GM18505 (cell line): ENCODE measurements around the gene PCDH19.
A peak's percentile ranks its signal among the peaks of the same experiment; 100 is the strongest.
"Not testable (repeated sequence)": the region's sequence is repeated elsewhere in the genome, so short reads cannot be mapped to it uniquely, and the experiment has no call there.

Experiments used
- ATAC-seq: cut with Tn5 transposase; IDR thresholded peaks from one replicate; pipeline ENCODE4 v1.9.1; 2021; ENCODE audit not compliant: unreplicated experiment
- POLR2A ChIP-seq: IDR thresholded peaks from 4 replicates; pipeline ENCODE4 v1.6.1; 2011; ENCODE audit warnings: borderline replicate concordance; ENCODE audit not compliant: insufficient read depth, insufficient read length; ENCODE audit errors: extremely low read depth

Gene PCDH19, protein sequence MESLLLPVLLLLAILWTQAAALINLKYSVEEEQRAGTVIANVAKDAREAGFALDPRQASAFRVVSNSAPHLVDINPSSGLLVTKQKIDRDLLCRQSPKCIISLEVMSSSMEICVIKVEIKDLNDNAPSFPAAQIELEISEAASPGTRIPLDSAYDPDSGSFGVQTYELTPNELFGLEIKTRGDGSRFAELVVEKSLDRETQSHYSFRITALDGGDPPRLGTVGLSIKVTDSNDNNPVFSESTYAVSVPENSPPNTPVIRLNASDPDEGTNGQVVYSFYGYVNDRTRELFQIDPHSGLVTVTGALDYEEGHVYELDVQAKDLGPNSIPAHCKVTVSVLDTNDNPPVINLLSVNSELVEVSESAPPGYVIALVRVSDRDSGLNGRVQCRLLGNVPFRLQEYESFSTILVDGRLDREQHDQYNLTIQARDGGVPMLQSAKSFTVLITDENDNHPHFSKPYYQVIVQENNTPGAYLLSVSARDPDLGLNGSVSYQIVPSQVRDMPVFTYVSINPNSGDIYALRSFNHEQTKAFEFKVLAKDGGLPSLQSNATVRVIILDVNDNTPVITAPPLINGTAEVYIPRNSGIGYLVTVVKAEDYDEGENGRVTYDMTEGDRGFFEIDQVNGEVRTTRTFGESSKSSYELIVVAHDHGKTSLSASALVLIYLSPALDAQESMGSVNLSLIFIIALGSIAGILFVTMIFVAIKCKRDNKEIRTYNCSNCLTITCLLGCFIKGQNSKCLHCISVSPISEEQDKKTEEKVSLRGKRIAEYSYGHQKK (N-terminal part only)

DNA sequence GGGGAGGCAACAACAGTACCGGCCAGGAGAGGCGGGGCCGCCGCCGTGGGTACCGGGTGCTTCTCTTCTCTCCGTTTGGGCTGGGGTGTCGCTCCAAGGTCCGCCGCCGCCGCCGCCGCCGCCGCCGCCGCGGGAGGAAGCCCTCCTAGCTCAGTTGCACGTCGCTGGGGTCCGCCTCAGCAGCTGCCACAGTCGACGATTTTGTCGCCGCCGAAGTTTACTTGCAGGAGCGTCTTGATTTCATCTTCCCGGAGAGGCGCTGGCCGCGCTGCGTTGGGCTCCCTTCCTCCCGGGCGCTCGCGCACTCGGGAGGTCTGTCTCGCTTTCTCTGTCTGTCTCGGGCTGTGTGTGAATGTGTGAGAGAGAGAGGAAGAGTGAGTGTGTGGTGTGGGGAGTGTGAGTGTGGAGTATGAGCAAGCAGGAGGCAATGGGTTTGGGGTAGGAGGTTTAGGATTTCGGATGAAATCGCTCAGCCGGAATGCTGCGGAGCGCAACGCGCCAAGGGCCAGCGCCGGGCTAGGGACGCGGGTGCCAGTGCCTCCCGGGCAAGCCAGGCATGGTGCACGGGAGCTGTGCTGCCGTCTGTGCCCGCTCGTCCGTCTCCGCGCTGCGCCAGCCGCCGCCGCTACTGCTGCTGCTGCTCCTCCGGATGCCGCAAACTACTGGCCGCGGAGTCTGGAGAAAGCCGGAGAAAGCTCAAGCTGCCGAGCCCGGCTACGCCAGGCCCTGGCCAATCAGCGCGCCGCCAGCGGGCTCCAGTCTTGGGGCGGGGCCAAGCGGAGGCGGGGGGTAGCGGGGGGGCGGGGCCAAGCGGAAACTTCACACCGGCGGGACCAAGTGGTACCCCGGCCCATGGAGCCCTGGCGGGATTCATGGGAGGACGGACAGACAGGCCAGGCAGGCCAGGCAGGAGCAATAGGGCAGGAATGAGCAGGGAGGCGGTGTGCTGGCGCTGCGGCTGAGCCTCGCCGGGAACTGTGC, at the start of gene PCDH19:
PCDH19 (minus strand) TSS at position 664 of the 981 bp plus-strand sequence. CDS start 1,676 bp downstream, outside the sequence.
- peak; percentile 54 for ATAC-seq
- TF ChIP-seq POLR2A = no peak

DNA sequence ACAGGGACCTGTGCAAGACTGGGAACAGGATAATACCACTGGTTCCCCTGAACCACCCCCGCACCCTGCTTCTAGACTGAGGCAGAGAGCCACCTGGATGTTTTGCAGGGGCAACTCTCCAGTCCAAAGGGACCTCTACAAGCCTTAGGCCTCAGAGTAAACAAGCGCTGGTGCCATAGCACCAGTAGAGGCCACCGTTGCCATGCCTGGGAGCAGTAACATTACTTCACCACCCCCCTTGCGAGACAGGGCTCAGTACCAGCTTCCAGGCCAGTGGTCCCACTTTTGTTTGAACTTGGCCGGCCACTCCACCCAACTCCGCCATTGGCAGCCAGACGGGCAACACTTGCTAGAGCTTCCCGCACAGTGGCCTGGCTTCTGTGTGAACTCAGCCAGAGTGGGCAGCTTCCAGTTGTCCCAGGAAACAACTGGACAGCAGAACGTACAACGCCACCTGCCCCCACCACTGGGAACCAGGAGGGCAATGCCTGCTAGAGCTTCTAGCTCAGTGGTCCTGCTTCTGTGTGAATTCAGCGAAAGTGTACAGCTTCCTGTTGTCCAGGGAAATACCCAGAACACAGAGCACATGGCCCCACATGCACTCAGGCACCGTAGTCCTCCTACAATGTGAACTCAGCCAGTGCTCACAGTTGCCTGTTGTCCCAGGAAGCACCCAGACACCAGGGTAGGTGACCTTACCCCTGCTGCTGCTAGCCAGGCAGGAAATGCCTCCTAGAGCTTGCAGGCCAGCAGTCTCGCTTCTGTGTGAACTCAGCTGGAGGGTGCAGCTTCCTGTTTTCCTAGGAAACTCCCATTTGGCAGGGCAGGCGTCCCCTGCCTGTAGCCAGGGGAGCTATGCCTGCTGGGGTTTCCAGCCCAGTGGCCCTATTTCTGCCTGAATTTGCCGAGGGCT, 39.9 kb upstream of the PCDH19 start:
- ATAC-seq = no peak
- TF ChIP-seq POLR2A = no peak

DNA sequence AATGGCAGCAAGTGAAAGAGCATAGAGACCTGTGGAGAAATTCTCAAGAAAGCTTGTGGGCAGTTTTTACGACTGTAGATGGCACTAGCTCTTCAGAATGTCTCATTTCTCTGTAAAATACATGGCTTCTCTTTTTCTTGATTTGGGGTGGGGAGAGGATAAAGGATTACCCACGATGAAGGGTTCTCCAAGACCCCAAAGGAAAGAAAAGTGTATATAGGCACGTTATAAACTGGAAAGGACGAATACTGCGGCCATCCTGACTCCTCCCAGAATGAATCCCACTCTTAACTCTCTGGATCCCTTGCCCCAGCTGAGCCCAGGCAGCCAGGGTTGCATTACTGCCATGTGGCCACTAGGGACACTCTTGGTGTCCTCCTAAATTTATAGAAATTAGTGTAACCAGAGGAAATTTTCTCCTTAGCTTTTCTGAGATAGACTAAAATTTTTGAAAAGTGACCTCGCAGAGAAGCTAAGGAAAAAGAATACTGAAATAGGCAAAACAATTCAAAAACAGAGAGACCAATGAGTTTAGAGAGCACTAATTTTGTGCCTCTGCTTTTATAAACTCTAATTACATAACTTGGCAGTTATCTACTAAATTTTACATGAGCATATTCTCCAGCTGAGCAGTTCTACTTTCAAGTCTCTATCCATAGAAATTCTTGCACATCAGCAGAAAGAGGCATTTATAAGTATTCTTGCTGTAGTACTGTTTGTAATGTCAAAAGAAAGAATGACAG, 37.8 kb upstream of the PCDH19 start:
- peak; percentile 81 for ATAC-seq
- no peak for TF ChIP-seq POLR2A

DNA sequence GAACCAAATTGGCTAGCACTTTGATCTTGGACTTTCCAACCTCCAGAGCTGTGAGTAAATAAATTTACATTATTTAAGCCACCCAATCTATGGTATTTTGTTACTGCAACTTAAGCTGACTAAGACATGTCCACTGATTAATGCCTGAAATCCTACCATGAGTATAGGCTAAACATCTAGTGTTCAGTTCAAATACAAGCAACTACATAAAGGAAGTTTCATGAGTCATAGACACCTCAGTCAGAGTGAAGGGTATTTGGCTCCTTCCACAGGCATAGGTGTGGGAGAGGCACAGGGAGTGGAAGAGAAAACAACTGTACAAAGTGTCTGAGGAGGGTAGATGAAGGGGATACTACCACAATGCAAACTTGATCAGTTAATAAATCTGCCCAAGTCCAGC, 35.5 kb upstream of the PCDH19 start:
- TF ChIP-seq POLR2A = no peak
- no peak for ATAC-seq

DNA sequence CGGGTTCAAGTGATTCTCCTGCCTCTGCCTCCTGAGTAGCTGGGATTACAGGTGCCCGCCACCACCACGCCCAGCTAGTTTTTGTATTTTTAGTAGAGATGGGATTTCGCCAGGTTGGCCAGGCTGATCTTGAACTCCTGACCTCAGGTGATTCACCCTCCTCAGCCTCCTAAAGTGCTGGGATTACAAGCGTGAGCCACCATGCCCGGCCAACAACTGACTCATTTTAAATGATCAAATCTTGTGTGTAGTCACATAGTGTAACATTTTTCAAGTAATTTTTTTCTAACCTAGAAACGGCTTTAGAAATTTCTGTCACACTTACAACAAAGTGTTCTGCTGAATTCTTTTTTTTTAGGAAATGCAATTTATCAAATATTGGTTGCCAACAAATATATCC, 31.2 kb upstream of the PCDH19 start:
- ATAC-seq = not testable (repeated sequence)

DNA sequence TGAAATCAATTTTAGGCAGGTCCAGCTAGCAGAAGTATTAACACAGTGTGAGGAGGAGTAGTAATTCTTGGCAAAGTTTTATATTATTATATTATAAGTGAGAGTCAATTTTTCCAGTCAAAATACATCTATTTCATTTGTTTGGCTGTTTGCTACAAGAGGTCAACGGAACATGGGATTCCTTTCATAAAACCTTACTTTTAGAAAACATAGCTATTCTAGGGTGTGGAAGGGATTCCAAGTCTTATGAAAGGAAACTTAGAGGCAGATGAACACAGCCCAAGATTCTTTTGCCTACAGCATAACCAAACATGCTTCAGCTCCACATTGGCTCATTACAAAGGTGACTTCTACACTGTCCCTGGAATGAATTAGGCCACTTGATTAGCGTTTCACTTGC, 29.9 kb upstream of the PCDH19 start:
- TF ChIP-seq POLR2A = no peak
- no peak for ATAC-seq

DNA sequence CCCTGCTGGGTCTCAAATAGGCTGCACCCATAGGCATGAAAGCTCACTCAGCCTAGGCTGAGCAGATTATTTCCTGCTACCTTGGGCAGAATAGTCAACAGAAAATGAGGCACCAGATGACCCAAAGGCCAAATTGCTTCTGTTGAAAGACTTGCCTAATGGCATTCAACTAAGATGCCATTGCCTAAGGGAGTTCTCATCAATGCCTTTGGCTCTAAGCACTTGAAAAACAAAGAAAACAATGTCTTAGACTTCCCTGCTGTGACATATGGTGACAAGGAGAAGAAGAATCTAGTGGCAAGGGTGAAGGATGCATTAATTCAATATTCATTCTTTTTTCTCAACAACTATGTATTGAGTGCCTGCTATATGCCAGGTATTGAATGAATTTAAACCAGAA, 25.7 kb upstream of the PCDH19 start:
- no peak for TF ChIP-seq POLR2A
- ATAC-seq = no peak

DNA sequence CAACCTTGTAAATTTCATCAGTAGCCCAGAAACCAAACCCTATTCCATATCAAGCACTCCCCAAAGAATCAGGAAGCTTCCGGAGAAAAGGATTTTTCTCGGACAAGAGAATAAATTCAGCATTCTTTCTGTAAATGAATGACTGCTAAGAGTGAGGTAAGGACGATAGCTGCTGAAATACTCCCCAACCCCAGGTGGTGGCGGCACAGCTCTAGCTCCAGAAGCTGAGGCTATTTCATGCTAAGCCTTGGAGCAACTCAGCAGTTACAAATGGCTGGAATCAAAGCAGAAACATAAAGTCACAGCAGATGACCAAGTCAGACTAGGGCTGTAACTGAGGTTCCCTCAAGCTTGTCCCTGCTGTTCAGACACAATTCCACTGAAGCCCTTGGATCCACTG, 13.9 kb upstream of the PCDH19 start:
- TF ChIP-seq POLR2A = no peak
- no peak for ATAC-seq

DNA sequence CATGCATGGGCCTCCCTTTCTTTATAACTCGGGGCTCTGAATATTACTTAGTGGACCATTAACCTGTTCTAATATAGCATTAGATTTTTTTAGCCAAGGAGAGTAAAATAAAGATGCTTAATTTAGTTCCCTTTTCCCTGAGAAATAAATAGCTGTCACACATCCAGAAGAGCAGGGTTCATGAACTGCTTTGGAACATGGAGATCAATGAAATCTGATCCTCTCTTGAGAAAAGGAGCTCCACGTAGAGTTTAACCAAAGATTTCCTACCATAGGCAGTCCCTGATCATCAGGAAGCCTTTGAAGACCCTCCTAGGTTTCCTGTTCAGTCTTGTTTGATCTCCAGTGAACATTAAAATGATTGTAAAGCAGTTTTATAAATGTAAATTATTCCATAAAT, 8.5 kb upstream of the PCDH19 start:
- TF ChIP-seq POLR2A = no peak
- no peak for ATAC-seq

DNA sequence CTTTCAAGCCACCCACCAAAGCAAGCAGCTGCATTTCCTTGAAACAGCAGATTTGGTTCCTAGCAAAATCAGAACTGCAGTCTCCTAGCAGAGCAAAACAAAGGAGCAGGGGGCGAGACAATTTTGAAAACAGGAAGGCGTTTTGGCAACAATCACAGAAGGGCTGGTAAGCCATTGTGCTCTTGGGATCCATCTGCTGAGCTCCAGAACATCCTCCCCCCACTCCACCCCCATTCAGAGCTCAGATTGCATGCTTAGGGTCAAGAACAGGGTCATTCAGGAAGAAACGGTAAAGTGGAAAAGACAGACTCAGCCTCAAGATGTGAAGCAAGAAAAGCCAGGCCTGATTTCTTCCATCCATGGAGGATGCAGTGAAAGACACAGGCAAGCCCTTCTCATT, 7.6 kb upstream of the PCDH19 start:
- no peak for ATAC-seq
- no peak for TF ChIP-seq POLR2A

DNA sequence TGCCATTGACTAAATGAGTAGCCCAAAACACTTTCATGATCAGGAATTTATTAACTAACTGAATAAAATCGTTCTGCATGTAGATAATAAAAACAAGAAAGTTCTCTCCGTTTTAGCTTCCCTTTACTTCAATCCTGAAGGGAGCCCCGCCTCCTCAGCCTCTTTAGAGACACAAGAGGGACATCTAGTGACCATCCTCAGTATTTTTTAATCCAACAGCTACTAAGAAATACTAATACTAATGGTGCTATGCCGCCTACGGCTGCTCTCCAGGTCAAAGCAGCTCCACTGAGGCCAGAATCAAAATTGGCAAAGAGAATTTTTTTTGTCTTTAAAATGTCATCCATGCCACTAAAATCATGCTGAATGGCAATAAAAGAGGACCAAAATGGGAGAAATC, 3.2 kb upstream of the PCDH19 start:
- no peak for TF ChIP-seq POLR2A
- ATAC-seq = peak; percentile 79
